ENCODE results near the gene PCSK7. TPM values are rescaled to one million over a fixed set of nuclear protein-coding genes. Genes with fewer than 3 reads are reported as not detected.
A peak's percentile ranks its signal among the peaks of the same experiment; 100 is the strongest.

PCSK7 gene
- total RNA-seq, 1 donor from 2014 or later, result 66.0 TPM

DNA sequence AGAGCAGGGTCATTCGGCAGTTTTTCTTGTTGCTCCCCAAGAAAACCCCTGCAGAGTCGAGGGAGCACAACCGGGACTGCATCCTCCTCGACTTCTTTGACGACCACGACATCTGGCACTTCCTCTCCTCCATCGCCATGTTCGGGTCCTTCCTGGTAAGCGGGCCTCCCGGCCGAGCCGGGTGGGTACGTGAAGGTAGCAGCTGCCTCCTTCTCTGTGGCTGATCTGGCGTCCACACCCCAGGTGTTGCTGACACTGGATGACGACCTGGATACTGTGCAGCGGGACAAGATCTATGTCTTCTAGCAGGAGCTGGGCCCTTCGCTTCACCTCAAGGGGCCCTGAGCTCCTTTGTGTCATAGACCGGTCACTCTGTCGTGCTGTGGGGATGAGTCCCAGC is 36.1 kb downstream of the PCSK7 start:
- H3K4me3 Mint-ChIP-seq, result no peak overlapping the region
- peaks cover 4% of the 10 kb centered on the region for H3K36me3 Mint-ChIP-seq
- peaks cover 32% of the 10 kb centered on the region for H3K4me1 Mint-ChIP-seq
- no peaks in the 10 kb centered on the region for H3K9me3 Mint-ChIP-seq
- TF ChIP-seq, protein P1, sequence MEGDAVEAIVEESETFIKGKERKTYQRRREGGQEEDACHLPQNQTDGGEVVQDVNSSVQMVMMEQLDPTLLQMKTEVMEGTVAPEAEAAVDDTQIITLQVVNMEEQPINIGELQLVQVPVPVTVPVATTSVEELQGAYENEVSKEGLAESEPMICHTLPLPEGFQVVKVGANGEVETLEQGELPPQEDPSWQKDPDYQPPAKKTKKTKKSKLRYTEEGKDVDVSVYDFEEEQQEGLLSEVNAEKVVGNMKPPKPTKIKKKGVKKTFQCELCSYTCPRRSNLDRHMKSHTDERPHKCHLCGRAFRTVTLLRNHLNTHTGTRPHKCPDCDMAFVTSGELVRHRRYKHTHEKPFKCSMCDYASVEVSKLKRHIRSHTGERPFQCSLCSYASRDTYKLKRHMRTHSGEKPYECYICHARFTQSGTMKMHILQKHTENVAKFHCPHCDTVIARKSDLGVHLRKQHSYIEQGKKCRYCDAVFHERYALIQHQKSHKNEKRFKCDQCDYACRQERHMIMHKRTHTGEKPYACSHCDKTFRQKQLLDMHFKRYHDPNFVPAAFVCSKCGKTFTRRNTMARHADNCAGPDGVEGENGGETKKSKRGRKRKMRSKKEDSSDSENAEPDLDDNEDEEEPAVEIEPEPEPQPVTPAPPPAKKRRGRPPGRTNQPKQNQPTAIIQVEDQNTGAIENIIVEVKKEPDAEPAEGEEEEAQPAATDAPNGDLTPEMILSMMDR (IDR thresholded peaks at IDR 0.05; ENCODE audit: unreplicated experiment), result no peak
- H3K27me3 Mint-ChIP-seq (ENCODE audit: low read depth), result no peaks in the 10 kb centered on the region
- no peak overlapping the region for H3K27ac Mint-ChIP-seq
- no peak for DNase-seq (ENCODE audit: low spot score in 2 of 2, unreplicated experiment in 2 of 2)

DNA sequence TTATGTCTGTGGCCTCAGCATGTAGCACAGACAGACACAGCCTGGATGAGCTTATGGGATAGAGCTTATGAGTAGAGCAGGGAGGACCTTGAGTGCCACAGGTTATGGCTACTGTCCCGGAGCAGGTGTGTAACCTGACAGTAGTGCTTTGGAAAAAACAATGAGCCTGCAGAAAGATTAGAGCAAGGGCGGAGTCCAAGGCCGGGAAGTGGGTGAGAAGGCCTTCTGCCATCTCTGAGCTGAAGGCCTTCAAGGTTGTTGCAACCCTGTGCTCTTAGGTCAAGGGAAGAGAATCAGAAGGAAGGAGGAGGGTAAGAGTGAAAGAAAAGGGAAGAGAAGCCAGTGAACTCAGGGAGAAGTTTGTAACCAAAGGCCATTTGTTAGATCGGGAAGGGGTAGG is 36.6 kb downstream of the PCSK7 start:
- TF ChIP-seq, protein P1 (IDR thresholded peaks at IDR 0.05; ENCODE audit: unreplicated experiment), result no peak
- peaks cover 26% of the 10 kb centered on the region for H3K4me1 Mint-ChIP-seq
- no peak overlapping the region for H3K4me3 Mint-ChIP-seq
- H3K9me3 Mint-ChIP-seq, result no peaks in the 10 kb centered on the region
- no peak for DNase-seq (ENCODE audit: low spot score in 2 of 2, unreplicated experiment in 2 of 2)
- H3K27ac Mint-ChIP-seq, result no peak overlapping the region
- H3K36me3 Mint-ChIP-seq, result peaks cover 7% of the 10 kb centered on the region
- no peaks in the 10 kb centered on the region for H3K27me3 Mint-ChIP-seq (ENCODE audit: low read depth)

DNA sequence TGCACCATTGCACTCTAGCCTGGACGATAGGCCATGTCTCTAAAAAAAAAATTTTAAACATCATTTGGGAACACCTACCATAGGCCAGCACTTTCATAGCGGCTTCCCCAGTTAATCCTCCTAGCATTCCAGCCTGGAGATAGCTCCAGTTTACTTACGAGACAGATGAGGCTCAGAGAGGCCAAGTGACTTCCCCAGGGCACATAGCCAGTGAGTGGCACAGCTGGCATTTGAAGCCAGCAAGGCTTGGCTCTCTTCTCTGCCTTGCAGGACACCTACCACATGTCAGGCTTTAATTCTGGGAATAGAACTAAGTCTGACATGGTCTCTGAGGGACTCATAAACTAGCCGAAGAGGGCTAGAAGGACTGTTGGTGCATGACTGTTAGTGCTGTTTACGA is 37.6 kb downstream of the PCSK7 start:
- TF ChIP-seq, protein P1 (IDR thresholded peaks at IDR 0.05; ENCODE audit: unreplicated experiment), result no peak
- Mint-ChIP-seq H3K27ac (no peak overlapping the region), H3K9me3 (no peaks in the 10 kb centered on the region), H3K4me1 (peaks cover 19% of the 10 kb centered on the region), H3K4me3 (no peak overlapping the region), H3K27me3 (ENCODE audit: low read depth) (no peaks in the 10 kb centered on the region), H3K36me3 (peaks cover 7% of the 10 kb centered on the region)
- DNase-seq (ENCODE audit: low spot score in 2 of 2, unreplicated experiment in 2 of 2), result no peak

DNA sequence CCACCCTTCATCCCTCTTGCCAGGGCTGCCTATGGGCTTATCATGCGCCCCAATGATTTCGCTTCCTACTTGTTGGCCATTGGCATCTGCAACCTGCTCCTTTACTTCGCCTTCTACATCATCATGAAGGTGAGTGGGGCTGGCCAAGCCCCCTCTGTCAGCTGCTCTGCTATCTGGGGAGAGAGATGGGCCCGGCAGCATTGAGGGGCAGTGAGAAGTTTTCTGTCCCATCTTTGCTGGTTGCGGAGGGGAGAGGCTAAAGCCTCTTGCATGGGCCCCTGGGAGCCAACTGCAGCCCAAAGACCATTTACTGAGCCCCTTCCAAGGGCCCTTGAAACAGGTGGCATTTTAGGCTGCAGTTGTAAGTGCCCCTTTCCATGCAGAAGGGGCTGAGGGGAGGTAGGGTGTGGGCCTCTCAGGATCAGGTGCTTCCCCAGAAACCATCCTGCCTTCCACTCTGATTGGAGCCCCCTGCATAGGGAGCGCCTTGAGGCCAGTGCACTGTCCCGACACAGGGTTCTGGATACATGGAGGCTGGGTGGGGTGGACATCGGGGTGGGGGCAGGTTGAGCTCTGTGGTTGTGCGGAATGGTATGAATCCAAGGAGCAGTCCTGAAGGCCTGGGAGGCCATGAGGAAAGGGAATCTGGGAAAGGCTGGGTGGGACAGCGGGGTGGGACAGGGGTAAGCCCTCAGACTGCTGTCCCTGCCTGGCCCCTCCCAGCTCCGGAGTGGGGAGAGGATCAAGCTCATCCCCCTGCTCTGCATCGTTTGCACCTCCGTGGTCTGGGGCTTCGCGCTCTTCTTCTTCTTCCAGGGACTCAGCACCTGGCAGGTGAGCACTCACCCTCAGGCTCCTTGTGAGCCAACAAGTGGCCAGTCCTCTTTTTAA is 38.5 kb downstream of the PCSK7 start:
- Mint-ChIP-seq H3K4me3 (no peak overlapping the region), H3K4me1 (peaks cover 12% of the 10 kb centered on the region), H3K27ac (no peak overlapping the region)

DNA sequence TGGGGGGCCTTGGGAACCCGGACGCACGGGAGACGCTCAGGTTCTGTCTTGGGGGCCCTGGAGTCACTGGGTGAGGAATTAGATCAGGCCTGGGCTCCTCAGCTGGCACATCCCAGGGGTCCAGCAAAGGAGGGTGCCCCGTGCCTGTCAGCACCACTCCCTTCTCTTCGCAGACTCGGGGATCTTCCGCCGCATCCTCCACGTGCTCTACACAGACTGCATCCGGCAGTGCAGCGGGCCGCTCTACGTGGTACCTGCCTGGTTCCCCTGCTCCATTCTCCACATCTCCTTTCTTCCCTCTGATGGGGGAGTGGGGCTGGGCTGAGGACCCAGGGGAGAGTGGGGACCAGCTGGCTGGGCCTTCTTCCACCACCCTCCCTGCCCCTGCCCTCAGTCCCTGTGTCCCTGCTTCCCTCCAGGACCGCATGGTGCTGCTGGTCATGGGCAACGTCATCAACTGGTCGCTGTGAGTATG is 39.4 kb downstream of the PCSK7 start:
- TF ChIP-seq, protein P1 (IDR thresholded peaks at IDR 0.05; ENCODE audit: unreplicated experiment), result no peak
- Mint-ChIP-seq H3K36me3 (peaks cover 9% of the 10 kb centered on the region), H3K9me3 (no peaks in the 10 kb centered on the region), H3K27ac (no peak overlapping the region), H3K4me1 (peaks cover 3% of the 10 kb centered on the region), H3K27me3 (ENCODE audit: low read depth) (no peaks in the 10 kb centered on the region), H3K4me3 (no peak overlapping the region)
- DNase-seq (ENCODE audit: low spot score in 2 of 2, unreplicated experiment in 2 of 2), result peak in 1 of 2 experiments; percentile 13

More for the DNA sequence above, 38.5 kb downstream of the PCSK7 start:
- Mint-ChIP-seq H3K36me3 (peaks cover 9% of the 10 kb centered on the region), H3K27me3 (ENCODE audit: low read depth) (no peaks in the 10 kb centered on the region), H3K9me3 (no peaks in the 10 kb centered on the region)
- TF ChIP-seq, protein P1 (IDR thresholded peaks at IDR 0.05; ENCODE audit: unreplicated experiment), result no peak
- no peak for DNase-seq (ENCODE audit: low spot score in 2 of 2, unreplicated experiment in 2 of 2)
